H9 (cell line): Measurements from ENCODE around the gene AQP7. TPM values are rescaled to one million over a fixed set of nuclear protein-coding genes. Genes with fewer than 3 reads are reported as not detected.

Source experiments
- DNase-seq: peaks from one replicate; pipeline ENCODE4 v3.0.0-alpha.2; 2017
- H2AFZ ChIP-seq: one replicate; pipeline ENCODE4 v1.6.1; 2013; ENCODE audit warnings: mild to moderate bottlenecking, low read length, control low read depth, moderate library complexity
- H2AK5ac ChIP-seq: 2 replicates; pipeline ENCODE4 v1.6.1; 2013; ENCODE audit warnings: low read length, control low read depth, mixed read lengths; ENCODE audit not compliant: insufficient read length
- H2BK120ac ChIP-seq: one replicate; pipeline ENCODE4 v1.6.1; 2013; ENCODE audit warnings: low read depth, mild to moderate bottlenecking, low read length, control low read depth, inconsistent platforms; ENCODE audit not compliant: poor library complexity, severe bottlenecking
- H2BK12ac ChIP-seq: 2 replicates; pipeline ENCODE4 v1.6.1; 2013; ENCODE audit warnings: low read length, control low read depth, mixed read lengths, low read depth; ENCODE audit not compliant: insufficient read length
- H2BK15ac ChIP-seq: 2 replicates; pipeline ENCODE4 v1.6.1; 2013; ENCODE audit warnings: low read depth, low read length, control low read depth
- H2BK20ac ChIP-seq: one replicate; pipeline ENCODE4 v1.6.1; 2013; ENCODE audit warnings: low read depth, mild to moderate bottlenecking, low read length, control low read depth, inconsistent platforms; ENCODE audit not compliant: poor library complexity, severe bottlenecking
- H2BK5ac ChIP-seq: 2 replicates; pipeline ENCODE4 v1.6.1; 2013; ENCODE audit warnings: low read length, control low read depth, mixed read lengths; ENCODE audit not compliant: insufficient read length
- H3K14ac ChIP-seq: 2 replicates; pipeline ENCODE4 v1.6.1; 2013; ENCODE audit warnings: low read length, control low read depth; ENCODE audit not compliant: insufficient read depth
- H3K18ac ChIP-seq: 2 replicates; pipeline ENCODE4 v1.6.1; 2013; ENCODE audit warnings: low read depth, mild to moderate bottlenecking, mixed read lengths, low read length, control low read depth; ENCODE audit not compliant: insufficient read length
- H3K23ac ChIP-seq: 2 replicates; pipeline ENCODE4 v1.6.1; 2013; ENCODE audit warnings: low read length, control low read depth, mixed read lengths, low read depth; ENCODE audit not compliant: insufficient read length
- H3K23me2 ChIP-seq: 2 replicates; pipeline ENCODE4 v1.6.1; 2013; ENCODE audit warnings: low read depth, mild to moderate bottlenecking, mixed read lengths, low read length, control low read depth; ENCODE audit not compliant: insufficient read length, poor library complexity, severe bottlenecking
- H3K27ac ChIP-seq: 2 replicates; pipeline ENCODE4 v1.5.1; 2013; ENCODE audit warnings: low read length, control low read depth, mixed read lengths, low read depth; ENCODE audit not compliant: insufficient read length
- H3K27me3 ChIP-seq: 2 replicates; pipeline ENCODE4 v1.6.1; 2013; ENCODE audit warnings: low read length, control low read depth, inconsistent platforms; ENCODE audit not compliant: insufficient read depth
- H3K4ac ChIP-seq: 2 replicates; pipeline ENCODE4 v1.6.1; 2013; ENCODE audit warnings: low read depth, mild to moderate bottlenecking, control low read depth, inconsistent platforms, low read length, moderate library complexity
- H3K4me1 ChIP-seq: 2 replicates; pipeline ENCODE4 v1.6.1; 2013; ENCODE audit warnings: low read length, control low read depth, inconsistent platforms; ENCODE audit not compliant: insufficient read depth
- H3K4me2 ChIP-seq: 2 replicates; pipeline ENCODE4 v1.6.1; 2013; ENCODE audit warnings: low read length, control low read depth, mixed read lengths; ENCODE audit not compliant: insufficient read length, insufficient read depth
- H3K56ac ChIP-seq: 2 replicates; pipeline ENCODE4 v1.6.1; 2013; ENCODE audit warnings: low read depth, mild to moderate bottlenecking, mixed read lengths, low read length, control low read depth; ENCODE audit not compliant: insufficient read length
- H3K79me1 ChIP-seq: 2 replicates; pipeline ENCODE4 v1.6.1; 2013; ENCODE audit warnings: low read depth, mild to moderate bottlenecking, moderate library complexity, low read length, control low read depth, inconsistent platforms; ENCODE audit not compliant: insufficient read depth, poor library complexity, severe bottlenecking
- H3K79me2 ChIP-seq: 2 replicates; pipeline ENCODE4 v1.6.1; 2013; ENCODE audit warnings: low read length, control low read depth, inconsistent platforms; ENCODE audit not compliant: insufficient read depth
- H3K9ac ChIP-seq: 2 replicates; pipeline ENCODE4 v1.6.1; 2013; ENCODE audit warnings: low read length, control low read depth, mixed read lengths; ENCODE audit not compliant: insufficient read length; ENCODE audit errors: extremely low read depth
- H3K9me3 ChIP-seq: one replicate; pipeline ENCODE4 v1.6.1; 2013; ENCODE audit warnings: low read depth, low read length, inconsistent platforms; ENCODE audit not compliant: control insufficient read depth
- H3T11ph ChIP-seq: one replicate; pipeline ENCODE4 v1.6.1; 2013; ENCODE audit warnings: mild to moderate bottlenecking, low read length, control low read depth, inconsistent platforms
- H4K20me1 ChIP-seq: one replicate; pipeline ENCODE4 v1.6.1; 2013; ENCODE audit not compliant: control insufficient read depth, insufficient read length, insufficient read depth
- H4K5ac ChIP-seq: 2 replicates; pipeline ENCODE4 v1.6.1; 2013; ENCODE audit warnings: low read depth, mild to moderate bottlenecking, mixed read lengths, low read length, control low read depth; ENCODE audit not compliant: insufficient read length
- H4K8ac ChIP-seq: replicated peaks from 2 replicates; pipeline ENCODE4 v1.6.1; 2013; ENCODE audit warnings: low read length, control low read depth, mixed read lengths, low read depth; ENCODE audit not compliant: insufficient read length
- H4K91ac ChIP-seq: 2 replicates; pipeline ENCODE4 v1.6.1; 2013; ENCODE audit warnings: low read depth, mild to moderate bottlenecking, moderate library complexity, mixed read lengths, low read length, control low read depth; ENCODE audit not compliant: insufficient read length
- H3K27ac Mint-ChIP-seq, 3 experiments: 2 replicates in 2 of 3; 3 replicates in 1 of 3; pipeline ENCODE4 v1.8.0; 2020 to 2021; ENCODE audit warnings: mixed read lengths in 3 of 3, mild to moderate bottlenecking in 1 of 3, moderate library complexity in 1 of 3
- H3K27me3 Mint-ChIP-seq: 2 replicates; pipeline ENCODE4 v1.8.0; 2021; ENCODE audit warnings: low read depth, mild to moderate bottlenecking, moderate library complexity, mixed read lengths
- H3K36me3 Mint-ChIP-seq, 3 experiments: 2 replicates in 2 of 3; 3 replicates in 1 of 3; pipeline ENCODE4 v1.8.0; 2020 to 2021; ENCODE audit warnings: low read depth in 3 of 3, mixed read lengths in 3 of 3; ENCODE audit not compliant: insufficient read depth in 1 of 3
- H3K4me1 Mint-ChIP-seq, 2 experiments: 2 replicates each; pipeline ENCODE4 v1.8.0; 2020; ENCODE audit warnings: mixed read lengths in 2 of 2
- H3K4me3 Mint-ChIP-seq, 2 experiments: 2 replicates in 1 of 2; 3 replicates in 1 of 2; pipeline ENCODE4 v1.8.0; 2020 to 2021; ENCODE audit warnings: mild to moderate bottlenecking in 2 of 2, mixed read lengths in 2 of 2, moderate library complexity in 1 of 2
- H3K9me3 Mint-ChIP-seq, 2 experiments: 2 replicates in 1 of 2; 3 replicates in 1 of 2; pipeline ENCODE4 v1.8.0; 2020; ENCODE audit warnings: mild to moderate bottlenecking in 2 of 2, mixed read lengths in 2 of 2, moderate library complexity in 1 of 2
- CTCF ChIP-seq: fragments of 200-600 bp; sonication (generic); conservative IDR thresholded peaks from 3 replicates; pipeline ENCODE4 v1.8.0; 2021; ENCODE audit warnings: antibody characterized with exemption, mild to moderate bottlenecking
- WGBS: extraction: QIAGEN DNeasy Blood & Tissue Kit; methylation state at CpG from one replicate; pipeline ENCODE4 v1.1.7; 2013; ENCODE audit warnings: missing lambda C conversion rate, low lambda C conversion rate, mixed read lengths; ENCODE audit not compliant: insufficient read length; ENCODE audit errors: extremely low coverage; 5-methylcytosine and 5-hydroxymethylcytosine counted together
- total RNA-seq: library from RNA; stranded (reverse); gene quantifications from 2 replicates; pipeline ENCODE4 v1.2.1, GENCODE V29; 2021

AQP7 gene
- total RNA-seq, 1 experiment from 2014 or later = not detected

- H3K27ac Mint-ChIP-seq = peak overlapping the region; percentile 2 to 26 (median 19); a peak in 2 of 7 replicates
- H3K9ac ChIP-seq = no peak overlapping the region
These were observed 29.5 kb downstream of the AQP7 start for GRCh38 chr9:33372900-33373299.

More at GRCh38 chr9:33372900-33373299, 29.5 kb downstream of the AQP7 start:
- H3K4ac ChIP-seq = no peak overlapping the region
- H3K56ac ChIP-seq = no peak overlapping the region
- no CpG with 5 or more reads among the region's 4 CpGs for WGBS
- H3K18ac ChIP-seq = no peak overlapping the region
- H3K4me3 Mint-ChIP-seq = no peak overlapping the region
- no peak overlapping the region for H3K27ac ChIP-seq
- H3K4me1 ChIP-seq = no peaks in the 10 kb centered on the region
- H2BK12ac ChIP-seq = no peak overlapping the region
- no peak overlapping the region for H2BK120ac ChIP-seq
- no peak overlapping the region for H4K91ac ChIP-seq
- no peaks in the 10 kb centered on the region for H3K79me2 ChIP-seq
- no peak overlapping the region for H2AK5ac ChIP-seq
- H4K20me1 ChIP-seq = no peaks in the 10 kb centered on the region
- H3K23ac ChIP-seq = no peak overlapping the region
- no peaks in the 10 kb centered on the region for H3K9me3 Mint-ChIP-seq
- H3K9me3 ChIP-seq = no peaks in the 10 kb centered on the region
- peaks cover 0 to 19% (median 10%) of the 10 kb centered on the region in 3 experiments; a peak in 4 of 7 replicates for H3K36me3 Mint-ChIP-seq
- H3K27me3 ChIP-seq = no peaks in the 10 kb centered on the region
- no peak overlapping the region for H2AFZ ChIP-seq
- no peak overlapping the region for H3T11ph ChIP-seq
- H3K23me2 ChIP-seq = no peaks in the 10 kb centered on the region
- H4K8ac ChIP-seq = no peak overlapping the region
- H3K27me3 Mint-ChIP-seq = no peaks in the 10 kb centered on the region; the same call in 1 of the 2 replicates
- no peak overlapping the region for H4K5ac ChIP-seq
- H2BK15ac ChIP-seq = no peak overlapping the region
- no peak for DNase-seq
- TF ChIP-seq CTCF = no peak
- H3K4me1 Mint-ChIP-seq = peaks cover 28 to 31% of the 10 kb centered on the region in 2 experiments
- no peak overlapping the region for H2BK20ac ChIP-seq
- H3K14ac ChIP-seq = no peak overlapping the region; the same call in 1 of the 2 replicates
- no peak overlapping the region for H3K4me2 ChIP-seq
- no peak overlapping the region for H2BK5ac ChIP-seq
- no peaks in the 10 kb centered on the region for H3K79me1 ChIP-seq
